CD4-positive, alpha-beta T cell (primary cell): Measurements from ENCODE around the gene STK40. TPM values are rescaled to one million over a fixed set of nuclear protein-coding genes. Genes with fewer than 3 reads are reported as not detected.
A peak's percentile ranks its signal among the peaks of the same experiment; 100 is the strongest.

ENCODE experiments used
- ATAC-seq: fragments of 200-7000 bp; cut with Tn5 transposase; one replicate; pipeline ENCODE4 v1.10.0; 2022; ENCODE audit warnings: mild to moderate bottlenecking; ENCODE audit not compliant: poor library complexity
- CTCF ChIA-PET: fragments of 350-600 bp; sonication (Branson Sonifier 250); formaldehyde crosslinking; loops from one replicate; lab custom pipeline; 2021; ENCODE audit warnings: antibody characterized with exemption, inconsistent platforms; lab: Charles Lee
- POLR2A ChIA-PET: fragments of 350-600 bp; sonication (Branson Sonifier 250); formaldehyde crosslinking; loops from one replicate; lab custom pipeline; 2021; ENCODE audit warnings: antibody characterized with exemption, inconsistent platforms; lab: Charles Lee
- DNase-seq, 14 experiments: peaks; one replicate each; pipeline ENCODE4 v3.0.0-alpha.2; 2013 to 2020; ENCODE audit warnings: mixed read lengths in 2 of 14
- H3K27ac ChIP-seq, 2 donors: one replicate each; pipeline versions ENCODE4 v1.5.1 to v1.7.0; 2013; ENCODE audit warnings: low read length in 2 of 2, low read depth in 1 of 2, mild to moderate bottlenecking in 1 of 2
- H3K27me3 ChIP-seq, 2 experiments: 1 replicate in 1 of 2; 2 replicates in 1 of 2; pipeline versions ENCODE4 v1.6.1 to v1.7.0; 2013; ENCODE audit warnings: low read length in 2 of 2, control low read depth in 1 of 2, mild to moderate bottlenecking in 1 of 2, moderate library complexity in 1 of 2; ENCODE audit not compliant: insufficient read depth in 2 of 2, control insufficient read depth in 1 of 2
- H3K36me3 ChIP-seq: one replicate; pipeline ENCODE4 v1.6.1; 2013; ENCODE audit warnings: low read length, control low read depth; ENCODE audit not compliant: insufficient read depth
- H3K4me1 ChIP-seq: one replicate; pipeline ENCODE4 v1.6.1; 2013; ENCODE audit warnings: low read length, control low read depth; ENCODE audit not compliant: insufficient read depth
- H3K4me3 ChIP-seq: one replicate; pipeline ENCODE4 v1.5.1; 2013; ENCODE audit warnings: mild to moderate bottlenecking, low read length, moderate library complexity
- H3K9me3 ChIP-seq, 2 experiments: 1 replicate in 1 of 2; 2 replicates in 1 of 2; pipeline versions ENCODE4 v1.6.1 to v1.7.0; 2013; ENCODE audit warnings: low read length in 2 of 2, mild to moderate bottlenecking in 2 of 2, control low read depth in 1 of 2, moderate library complexity in 1 of 2; ENCODE audit not compliant: control insufficient read depth in 1 of 2, insufficient read depth in 1 of 2
- H3K27ac Mint-ChIP-seq: one replicate; pipeline ENCODE4 v1.8.0; 2020; ENCODE audit warnings: mixed read lengths
- H3K27me3 Mint-ChIP-seq: one replicate; pipeline ENCODE4 v1.8.0; 2021; ENCODE audit warnings: mixed read lengths
- H3K36me3 Mint-ChIP-seq: one replicate; pipeline ENCODE4 v1.8.0; 2021; ENCODE audit warnings: low read depth, mixed read lengths
- H3K4me1 Mint-ChIP-seq: one replicate; pipeline ENCODE4 v1.8.0; 2021; ENCODE audit warnings: low read depth, mixed read lengths
- H3K4me3 Mint-ChIP-seq: one replicate; pipeline ENCODE4 v1.8.0; 2020; ENCODE audit warnings: mild to moderate bottlenecking, mixed read lengths
- H3K9me3 Mint-ChIP-seq: one replicate; pipeline ENCODE4 v1.8.0; 2020; ENCODE audit warnings: mixed read lengths
- intact Hi-C, 2 experiments: fragments of 100-400 bp; cut with DNase I in 1 of 2; cut with micrococcal nuclease in 1 of 2; formaldehyde crosslinking; loops; one replicate each; pipeline versions ENCODE4 v1.15.1 to v1.9.0; 2023 to 2025; cut with DNase I, micrococcal nuclease
- total RNA-seq, 174 experiments: library from RNA in 2 of 174; stranded (reverse) in 2 of 174; gene quantifications; one replicate each; pipeline ENCODE4 v1.2.3 and lab custom pipeline; 2021 to 2026
- TF ChIP-seq, protein P1 (sequence below): fragments of 200-600 bp; IDR thresholded peaks from one replicate; pipeline ENCODE4 v1.8.0; 2022; ENCODE audit warnings: antibody characterized with exemption, mild to moderate bottlenecking

The STK40 gene
- total RNA-seq, 2 experiments from 2014 or later = 17.8 to 20.7 TPM

DNA sequence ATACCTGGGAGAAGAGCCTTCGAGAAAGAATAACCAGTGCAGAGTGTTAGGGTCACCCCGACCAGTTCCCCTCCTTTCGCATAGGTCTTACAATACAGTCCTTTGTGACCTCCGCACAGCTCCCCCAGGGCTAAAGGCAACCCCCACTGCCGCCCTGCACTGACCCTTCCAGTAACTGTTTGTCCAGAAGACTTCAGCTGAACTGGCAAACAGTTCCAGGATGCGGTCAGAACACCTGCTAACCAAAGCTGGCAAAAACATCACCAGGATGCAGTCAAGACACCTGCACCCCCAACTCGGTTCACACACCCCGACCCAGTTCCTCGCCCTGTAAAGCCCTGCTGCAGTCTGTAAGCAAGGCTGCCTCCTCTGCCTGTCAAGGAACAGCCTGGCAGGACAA is 55.9 kb downstream of the STK40 start:
- Histone ChIP-seq H3K27me3 (no peaks in the 10 kb centered on the region), H3K36me3 (no peaks in the 10 kb centered on the region), H3K9me3 (no peaks in the 10 kb centered on the region), H3K4me3 (no peak overlapping the region), H3K4me1 (peaks cover 9% of the 10 kb centered on the region), H3K27ac (no peak overlapping the region)
- peaks cover 5% of the 10 kb centered on the region for H3K4me1 Mint-ChIP-seq
- TF ChIP-seq, protein P1, sequence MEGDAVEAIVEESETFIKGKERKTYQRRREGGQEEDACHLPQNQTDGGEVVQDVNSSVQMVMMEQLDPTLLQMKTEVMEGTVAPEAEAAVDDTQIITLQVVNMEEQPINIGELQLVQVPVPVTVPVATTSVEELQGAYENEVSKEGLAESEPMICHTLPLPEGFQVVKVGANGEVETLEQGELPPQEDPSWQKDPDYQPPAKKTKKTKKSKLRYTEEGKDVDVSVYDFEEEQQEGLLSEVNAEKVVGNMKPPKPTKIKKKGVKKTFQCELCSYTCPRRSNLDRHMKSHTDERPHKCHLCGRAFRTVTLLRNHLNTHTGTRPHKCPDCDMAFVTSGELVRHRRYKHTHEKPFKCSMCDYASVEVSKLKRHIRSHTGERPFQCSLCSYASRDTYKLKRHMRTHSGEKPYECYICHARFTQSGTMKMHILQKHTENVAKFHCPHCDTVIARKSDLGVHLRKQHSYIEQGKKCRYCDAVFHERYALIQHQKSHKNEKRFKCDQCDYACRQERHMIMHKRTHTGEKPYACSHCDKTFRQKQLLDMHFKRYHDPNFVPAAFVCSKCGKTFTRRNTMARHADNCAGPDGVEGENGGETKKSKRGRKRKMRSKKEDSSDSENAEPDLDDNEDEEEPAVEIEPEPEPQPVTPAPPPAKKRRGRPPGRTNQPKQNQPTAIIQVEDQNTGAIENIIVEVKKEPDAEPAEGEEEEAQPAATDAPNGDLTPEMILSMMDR = no peak
- no peaks in the 10 kb centered on the region for H3K9me3 Mint-ChIP-seq
- H3K27me3 Mint-ChIP-seq = no peaks in the 10 kb centered on the region
- DNase-seq (no peak), ATAC-seq (no peak)
- H3K27ac Mint-ChIP-seq = no peak overlapping the region
- CTCF ChIA-PET = no interaction called here
- POLR2A ChIA-PET = no interaction called here
- no peaks in the 10 kb centered on the region for H3K36me3 Mint-ChIP-seq
- intact Hi-C loops = loop anchor here in 1 of 2 experiments (10.0 kb wide), 1 partner anchor 1445 kb away; no protein-coding TSS in a partner anchor
- no peak overlapping the region for H3K4me3 Mint-ChIP-seq

DNA sequence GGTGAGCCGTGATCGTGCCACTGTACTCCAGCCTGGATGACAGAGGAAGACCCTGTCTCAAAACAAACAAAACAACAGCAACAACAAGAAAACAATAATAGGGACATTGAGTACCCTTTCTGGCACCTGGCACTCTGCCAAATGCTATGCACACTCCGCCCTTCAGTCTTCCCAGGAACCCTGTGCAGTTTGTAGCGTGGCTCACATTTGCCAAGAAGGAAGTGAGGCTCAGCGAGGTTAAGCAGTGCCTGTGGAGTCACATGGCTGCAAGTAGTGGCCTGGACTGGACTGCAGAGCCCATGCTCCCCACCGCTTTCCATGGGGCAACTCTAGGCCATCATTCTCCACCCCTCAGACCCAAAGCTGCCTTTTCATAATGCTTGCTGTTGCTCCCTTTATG is 57.0 kb downstream of the STK40 start:
- Mint-ChIP-seq H3K9me3 (no peaks in the 10 kb centered on the region), H3K27me3 (no peaks in the 10 kb centered on the region), H3K27ac (no peak overlapping the region), H3K4me3 (no peak overlapping the region), H3K36me3 (no peaks in the 10 kb centered on the region), H3K4me1 (peaks cover 16% of the 10 kb centered on the region)
- intact Hi-C loops = no loop called here
- no peak for ATAC-seq
- ChIA-PET POLR2A (no interaction called here), CTCF (no interaction called here)
- Histone ChIP-seq H3K36me3 (no peaks in the 10 kb centered on the region), H3K27me3 (no peaks in the 10 kb centered on the region), H3K4me1 (peaks cover 20% of the 10 kb centered on the region), H3K9me3 (no peaks in the 10 kb centered on the region), H3K4me3 (no peak overlapping the region), H3K27ac (no peak overlapping the region)
- peak in 1 of 14 experiments; percentile 16 for DNase-seq
- TF ChIP-seq, protein P1 = no peak

DNA sequence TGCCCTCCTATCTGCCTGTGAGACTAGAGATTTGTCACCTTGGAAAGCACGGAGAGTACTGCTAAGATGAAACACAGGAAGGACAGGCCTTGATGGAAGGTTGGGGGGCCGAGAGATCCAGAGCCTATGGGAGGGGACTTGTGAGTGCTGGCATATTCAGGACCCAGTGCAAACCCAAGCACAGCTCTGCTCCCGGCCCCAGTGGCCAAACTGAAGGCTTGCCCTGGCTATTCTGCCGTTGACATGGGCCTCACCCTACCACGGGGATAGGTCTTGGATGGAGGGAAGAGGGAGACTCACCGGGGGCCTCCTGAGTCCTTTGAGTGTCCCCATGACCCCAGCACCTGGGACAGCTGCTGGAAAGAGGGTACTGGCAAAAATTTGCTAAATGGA is 57.6 kb downstream of the STK40 start:
- TF ChIP-seq, protein P1 = no peak
- H3K36me3 Mint-ChIP-seq = no peaks in the 10 kb centered on the region
- ChIA-PET POLR2A (no interaction called here), CTCF (interaction anchor here (1.3 kb wide), 1 partner anchor 41 kb away, joined by 3 read pairs; no protein-coding TSS in a partner anchor)
- intact Hi-C loops = no loop called here
- Histone ChIP-seq H3K27ac (no peak overlapping the region), H3K27me3 (no peaks in the 10 kb centered on the region), H3K36me3 (no peaks in the 10 kb centered on the region), H3K4me1 (peaks cover 23% of the 10 kb centered on the region), H3K9me3 (no peaks in the 10 kb centered on the region), H3K4me3 (no peak overlapping the region)
- H3K4me1 Mint-ChIP-seq = peaks cover 18% of the 10 kb centered on the region
- H3K9me3 Mint-ChIP-seq = no peaks in the 10 kb centered on the region
- no peak overlapping the region for H3K4me3 Mint-ChIP-seq
- DNase-seq = no peak
- H3K27me3 Mint-ChIP-seq = no peaks in the 10 kb centered on the region
- no peak overlapping the region for H3K27ac Mint-ChIP-seq
- no peak for ATAC-seq
